Upper lobe of right lung (tissue), 1 donor: ENCODE results near the gene UCKL1. TPM values are rescaled to one million over a fixed set of nuclear protein-coding genes. Genes with fewer than 3 reads are reported as not detected.
A peak's percentile ranks its signal among the peaks of the same experiment; 100 is the strongest.

Experiments
- ATAC-seq: fragments of 200-7000 bp; cut with Tn5 transposase; one replicate; pipeline ENCODE4 v1.9.1; 2020; ENCODE audit warnings: mild to moderate bottlenecking, moderate library complexity
- DNase-seq: peaks from one replicate; pipeline ENCODE4 v3.0.0-alpha.2; 2020
- H3K27ac ChIP-seq: fragments of 200-600 bp; one replicate; pipeline ENCODE4 v1.8.0; 2022
- H3K27me3 ChIP-seq: fragments of 200-600 bp; one replicate; pipeline ENCODE4 v1.8.0; 2022; ENCODE audit warnings: mild to moderate bottlenecking
- H3K36me3 ChIP-seq: fragments of 200-600 bp; one replicate; pipeline ENCODE4 v1.8.0; 2022
- H3K4me1 ChIP-seq: fragments of 200-600 bp; one replicate; pipeline ENCODE4 v1.8.0; 2022
- H3K4me3 ChIP-seq: fragments of 200-600 bp; one replicate; pipeline ENCODE4 v1.8.0; 2022; ENCODE audit warnings: mild to moderate bottlenecking
- H3K9me3 ChIP-seq: fragments of 200-600 bp; one replicate; pipeline ENCODE4 v1.8.0; 2022
- CTCF ChIP-seq: fragments of 200-600 bp; IDR thresholded peaks from one replicate; pipeline ENCODE4 v1.8.0; 2022; ENCODE audit warnings: antibody characterized with exemption
- intact Hi-C: fragments of 100-400 bp; cut with DNase I; formaldehyde crosslinking; loops from one replicate; pipeline ENCODE4 v1.11.0; 2022
- total RNA-seq: library from RNA; stranded (reverse); fragmentation: NEBNext Ultra II Directional; extraction: Animal tissue kit (Norgen Biotek cat#: 25700); gene quantifications from one replicate; pipeline ENCODE4 v1.2.1, GENCODE V29; 2021
- donor health status: DM: no; HTN: yes; CAD: no; lungs with severe emphysema.

UCKL1 gene
- total RNA-seq, 1 donor from 2014 or later, result 38.9 TPM

DNA sequence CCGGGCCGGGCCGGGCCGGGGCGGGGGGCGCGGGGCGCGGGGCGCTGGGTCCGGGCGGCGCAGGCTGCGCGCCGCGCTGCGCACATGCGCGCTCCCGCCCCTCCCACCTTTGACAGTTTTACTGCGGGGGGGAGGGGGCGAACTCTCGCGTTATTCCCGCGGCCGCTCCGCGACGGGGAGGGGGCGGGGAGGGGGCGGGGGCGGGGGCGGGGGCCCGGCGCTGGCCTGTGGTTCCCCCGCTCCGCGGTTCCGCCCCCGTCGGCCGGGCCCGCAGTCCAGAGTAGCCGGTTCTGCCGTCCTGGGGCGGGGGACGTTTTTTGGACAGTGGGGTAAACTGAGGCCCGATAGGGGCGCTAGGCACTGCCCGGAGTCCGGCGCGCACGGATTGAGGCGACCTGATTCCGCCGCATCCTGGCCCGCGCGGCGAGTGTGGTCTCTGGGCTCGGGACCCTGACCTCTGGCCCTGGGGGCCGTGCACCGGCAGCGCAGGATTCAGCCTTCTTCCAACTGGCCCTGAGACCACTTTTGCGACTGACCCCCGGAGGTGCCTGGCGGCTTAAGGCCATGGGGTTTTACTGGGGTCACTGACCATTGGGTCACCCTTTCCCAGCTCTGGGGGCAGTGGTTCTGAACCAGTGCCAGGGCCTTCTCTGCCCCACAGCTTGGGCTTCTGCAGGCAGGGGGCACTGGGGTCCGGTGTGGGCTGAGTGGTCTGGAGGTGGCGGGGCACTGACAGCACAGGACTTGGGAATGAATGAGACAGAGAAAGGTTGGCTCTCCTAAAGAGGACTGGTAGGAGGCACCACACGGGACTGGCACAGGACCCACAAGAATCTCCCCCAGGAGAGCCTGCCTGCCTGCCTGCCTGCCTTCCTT is 13.9 kb upstream of the UCKL1 start, which contains the start of gene ZNF512B:
TSS of gene ZNF512B (minus strand) at position 93 of the 876 bp plus-strand sequence. CDS start 1,980 bp downstream, outside the sequence.
- H3K4me3 ChIP-seq, result peak within 1 kb of the TSS; percentile 65
- intact Hi-C loops, result loop anchor here (5.0 kb wide), 1 partner anchor 433 kb away; the partner anchor contains the start of gene PTK6
- no peaks in the 10 kb centered on the region for H3K9me3 ChIP-seq
- H3K36me3 ChIP-seq, result peaks cover 19% of the 10 kb centered on the region
- H3K27ac ChIP-seq, result peak within 1 kb of the TSS; percentile 70
- DNase-seq (peak; percentile 86), ATAC-seq (peak; percentile 64)
- TF ChIP-seq CTCF, result no peak
- peaks cover 26% of the 10 kb centered on the region for H3K4me1 ChIP-seq
- H3K27me3 ChIP-seq, result no peaks in the 10 kb centered on the region

GRCh38 chr20:63968928-63969760 is 12.9 kb upstream of the UCKL1 start:
- peak overlapping the region; percentile 70 for H3K27ac ChIP-seq
- intact Hi-C loops, result no loop called here
- TF ChIP-seq CTCF, result no peak
- DNase-seq, result peak; percentile 76
- ATAC-seq, result no peak
- H3K4me1 ChIP-seq, result peaks cover 26% of the 10 kb centered on the region
- H3K36me3 ChIP-seq, result peaks cover 19% of the 10 kb centered on the region
- no peaks in the 10 kb centered on the region for H3K27me3 ChIP-seq
- H3K9me3 ChIP-seq, result no peaks in the 10 kb centered on the region
- peak overlapping the region; percentile 65 for H3K4me3 ChIP-seq

DNA sequence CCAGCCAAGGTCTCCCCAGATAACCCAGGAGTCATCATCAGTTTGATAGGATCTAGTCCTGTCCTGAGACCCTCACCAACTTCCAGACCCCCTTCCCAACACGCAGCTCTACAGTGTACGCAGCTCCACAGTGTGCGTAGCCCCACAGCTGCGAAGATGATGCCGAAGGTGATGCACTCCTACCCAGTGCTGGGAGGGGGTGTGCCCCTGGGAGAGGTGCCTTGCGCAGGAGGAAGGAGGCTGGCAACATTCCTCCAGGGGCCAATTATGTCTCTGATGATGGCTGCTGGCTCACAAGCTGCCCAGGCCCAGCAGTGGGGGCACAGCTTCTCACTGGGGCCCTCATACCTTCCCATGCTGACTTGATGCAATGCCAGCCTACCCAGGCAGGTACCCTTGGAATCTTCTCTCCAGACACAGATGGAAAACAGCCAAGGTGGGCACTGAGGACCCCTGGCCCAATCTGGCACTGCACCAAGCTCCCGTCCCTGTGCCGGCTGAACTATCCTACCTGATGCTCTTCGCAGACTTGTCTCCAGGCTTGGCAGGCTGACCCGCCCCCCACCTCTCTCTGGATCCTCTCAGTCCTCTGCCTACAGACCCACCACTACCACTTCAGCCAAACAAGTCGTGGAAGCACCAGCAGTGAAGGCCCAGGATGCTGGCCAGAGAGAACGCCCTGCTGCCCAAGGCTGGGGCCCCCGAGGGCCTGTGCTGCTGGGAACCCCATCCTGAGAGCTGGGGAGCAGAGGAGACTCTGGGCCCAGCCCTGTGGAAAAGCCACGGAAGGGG is 12.1 kb upstream of the UCKL1 start:
- peaks cover 26% of the 10 kb centered on the region for H3K36me3 ChIP-seq
- no peak for TF ChIP-seq CTCF
- DNase-seq, result no peak
- intact Hi-C loops, result no loop called here
- no peaks in the 10 kb centered on the region for H3K27me3 ChIP-seq
- H3K4me1 ChIP-seq, result peaks cover 21% of the 10 kb centered on the region
- H3K9me3 ChIP-seq, result no peaks in the 10 kb centered on the region
- H3K27ac ChIP-seq, result peak overlapping the region; percentile 70
- no peak for ATAC-seq
- H3K4me3 ChIP-seq, result peak overlapping the region; percentile 65

GRCh38 chr20:63967330-63968135 is 11.3 kb upstream of the UCKL1 start:
- TF ChIP-seq CTCF, result no peak
- intact Hi-C loops, result no loop called here
- Histone ChIP-seq H3K4me3 (no peak overlapping the region), H3K4me1 (peaks cover 19% of the 10 kb centered on the region), H3K36me3 (peaks cover 33% of the 10 kb centered on the region), H3K9me3 (no peaks in the 10 kb centered on the region), H3K27ac (no peak overlapping the region), H3K27me3 (no peaks in the 10 kb centered on the region)
- ATAC-seq (no peak), DNase-seq (no peak)
